HepG2 (cell line): Measurements from ENCODE around the gene TJAP1. TPM values are rescaled to one million over a fixed set of nuclear protein-coding genes. Genes with fewer than 3 reads are reported as not detected.

Source experiments
- BCL6 ChIP-seq: IDR thresholded peaks from 2 replicates; pipeline ENCODE4 v1.6.1; 2016; ENCODE audit warnings: missing genetic modification reagents, missing compliant biosample characterization
- BRCA1 ChIP-seq: sonication (generic); formaldehyde crosslinking; IDR thresholded peaks from 2 replicates; pipeline ENCODE4 v1.4.0; 2020; ENCODE audit warnings: missing genetic modification reagents
- GATAD1 ChIP-seq: IDR thresholded peaks from 2 replicates; pipeline ENCODE4 v1.6.1; 2016; ENCODE audit warnings: missing genetic modification reagents, missing compliant biosample characterization
- KDM6A ChIP-seq: IDR thresholded peaks from 2 replicates; pipeline ENCODE4 v1.6.1; 2016; ENCODE audit warnings: low read depth
- MEIS2 ChIP-seq: sonication (generic); formaldehyde crosslinking; IDR thresholded peaks from 2 replicates; pipeline ENCODE4 v1.9.0; 2021; ENCODE audit warnings: mild to moderate bottlenecking, missing genetic modification reagents
- NR2F1 ChIP-seq, 2 experiments: fragments of 450-650 bp in 1 of 2; formaldehyde crosslinking in 1 of 2; IDR thresholded peaks; 2 replicates each; pipeline versions ENCODE4 v1.5.0 to v1.6.1; 2016 to 2020; ENCODE audit warnings: mild to moderate bottlenecking in 1 of 2, missing compliant biosample characterization in 1 of 2, missing genetic modification reagents in 1 of 2, moderate library complexity in 1 of 2
- RXRB ChIP-seq: IDR thresholded peaks from 2 replicates; pipeline ENCODE4 v1.6.1; 2016; ENCODE audit warnings: borderline replicate concordance, missing genetic modification reagents, missing compliant biosample characterization
- SAP130 ChIP-seq: IDR thresholded peaks from 2 replicates; pipeline ENCODE4 v1.6.1; 2016; ENCODE audit warnings: low read depth
- TEAD3 ChIP-seq: optimal IDR thresholded peaks from 2 replicates; pipeline ENCODE3; 2016; ENCODE audit warnings: borderline replicate concordance
- ZBTB7A ChIP-seq: sonication (generic); formaldehyde crosslinking; IDR thresholded peaks from 2 replicates; pipeline ENCODE4 v1.8.0; 2022; ENCODE audit warnings: mild to moderate bottlenecking, missing genetic modification reagents
- ZNF33A ChIP-seq: sonication (generic); formaldehyde crosslinking; IDR thresholded peaks from 2 replicates; pipeline ENCODE4 v1.5.1; 2020; ENCODE audit warnings: missing genetic modification reagents, mild to moderate bottlenecking, moderate library complexity, borderline replicate concordance
- ZNF644 ChIP-seq: IDR thresholded peaks from 2 replicates; pipeline ENCODE4 v1.6.1; 2016; ENCODE audit warnings: low read depth
- ZNF766 ChIP-seq: sonication (generic); formaldehyde crosslinking; IDR thresholded peaks from 2 replicates; pipeline ENCODE4 v1.5.0; 2020; ENCODE audit warnings: missing genetic modification reagents, borderline replicate concordance
- ZNF878 ChIP-seq: sonication (generic); formaldehyde crosslinking; IDR thresholded peaks from 2 replicates; pipeline ENCODE4 v1.8.1; 2023; ENCODE audit warnings: mild to moderate bottlenecking, missing genetic modification reagents, moderate library complexity
- polyA plus RNA-seq, 8 experiments: library from polyadenylated mRNA; depleted of rRNA in 3 of 8; stranded (reverse) in 7 of 8; unstranded in 1 of 8; fragments of >200 nt; fragmentation: Illumina TruSeq in 4 of 8; extraction: Trizol in 4 of 8; gene quantifications; 2 replicates each; pipeline versions ENCODE4 v1.2.1 to v1.2.3, GENCODE V29; 2011 to 2016; ENCODE audit warnings: low read depth in 4 of 8, missing spikeins in 1 of 8, mixed read lengths in 1 of 8; ENCODE audit not compliant: insufficient read depth in 1 of 8
- total RNA-seq, 5 experiments: library from RNA; depleted of rRNA; stranded (reverse); fragments of >200 nt; fragmentation: Illumina TruSeq; extraction: Trizol; gene quantifications; 2 replicates each; pipeline ENCODE4 v1.2.3, GENCODE V29; 2016; ENCODE audit warnings: low read depth in 1 of 5
- TF ChIP-seq, protein P1 (sequence below): sonication (generic); formaldehyde crosslinking; IDR thresholded peaks from 2 replicates; pipeline ENCODE4 v1.4.0; 2020; ENCODE audit warnings: mild to moderate bottlenecking, missing genetic modification reagents, borderline replicate concordance
- TF ChIP-seq, protein P2 (sequence below): sonication (generic); formaldehyde crosslinking; IDR thresholded peaks from 2 replicates; pipeline ENCODE4 v1.5.1; 2020; ENCODE audit warnings: missing genetic modification reagents, mild to moderate bottlenecking, borderline replicate concordance
- TF ChIP-seq, protein P3 (sequence below): sonication (generic); formaldehyde crosslinking; IDR thresholded peaks from 2 replicates; pipeline ENCODE4 v1.4.0; 2020; ENCODE audit warnings: missing genetic modification reagents, borderline replicate concordance

TJAP1 gene
- total and polyA plus RNA-seq, 2 of the 13 experiments (the other 11 are each of a cell fraction or from before 2014, with no cell fraction given): 15.7 to 41.6 TPM

DNA sequence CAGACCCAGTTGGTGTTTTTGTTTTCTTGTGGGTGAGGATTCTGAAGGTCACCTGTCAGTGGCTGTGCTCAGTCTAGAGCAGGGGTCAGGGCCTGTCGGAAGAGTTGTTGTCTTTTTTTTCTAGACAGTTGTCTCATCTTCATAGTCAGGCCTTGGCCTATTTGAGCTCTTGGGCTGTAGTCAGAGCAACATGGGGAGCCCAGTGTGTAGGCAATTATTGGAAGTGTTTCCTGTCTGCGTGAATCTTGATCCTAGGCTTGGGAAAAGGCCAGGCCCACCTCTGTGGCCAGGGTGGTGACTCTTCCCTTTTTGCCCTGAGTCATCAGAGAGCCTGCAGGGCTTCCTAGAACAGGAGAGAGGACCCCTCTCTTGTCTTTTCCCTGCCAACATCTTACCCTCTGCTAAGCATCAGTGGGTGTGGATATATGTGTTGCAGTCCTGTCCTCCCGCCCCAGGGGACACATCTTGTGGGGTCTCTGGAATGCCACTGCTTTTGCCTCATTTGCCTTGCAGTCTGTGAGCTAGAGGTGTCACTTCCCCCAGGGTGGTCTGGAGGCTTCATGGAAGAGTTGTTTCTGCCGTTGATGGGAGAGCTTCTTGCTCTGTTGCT, 11.4 kb downstream of the TJAP1 start (continued):
- TF ChIP-seq, protein P1, sequence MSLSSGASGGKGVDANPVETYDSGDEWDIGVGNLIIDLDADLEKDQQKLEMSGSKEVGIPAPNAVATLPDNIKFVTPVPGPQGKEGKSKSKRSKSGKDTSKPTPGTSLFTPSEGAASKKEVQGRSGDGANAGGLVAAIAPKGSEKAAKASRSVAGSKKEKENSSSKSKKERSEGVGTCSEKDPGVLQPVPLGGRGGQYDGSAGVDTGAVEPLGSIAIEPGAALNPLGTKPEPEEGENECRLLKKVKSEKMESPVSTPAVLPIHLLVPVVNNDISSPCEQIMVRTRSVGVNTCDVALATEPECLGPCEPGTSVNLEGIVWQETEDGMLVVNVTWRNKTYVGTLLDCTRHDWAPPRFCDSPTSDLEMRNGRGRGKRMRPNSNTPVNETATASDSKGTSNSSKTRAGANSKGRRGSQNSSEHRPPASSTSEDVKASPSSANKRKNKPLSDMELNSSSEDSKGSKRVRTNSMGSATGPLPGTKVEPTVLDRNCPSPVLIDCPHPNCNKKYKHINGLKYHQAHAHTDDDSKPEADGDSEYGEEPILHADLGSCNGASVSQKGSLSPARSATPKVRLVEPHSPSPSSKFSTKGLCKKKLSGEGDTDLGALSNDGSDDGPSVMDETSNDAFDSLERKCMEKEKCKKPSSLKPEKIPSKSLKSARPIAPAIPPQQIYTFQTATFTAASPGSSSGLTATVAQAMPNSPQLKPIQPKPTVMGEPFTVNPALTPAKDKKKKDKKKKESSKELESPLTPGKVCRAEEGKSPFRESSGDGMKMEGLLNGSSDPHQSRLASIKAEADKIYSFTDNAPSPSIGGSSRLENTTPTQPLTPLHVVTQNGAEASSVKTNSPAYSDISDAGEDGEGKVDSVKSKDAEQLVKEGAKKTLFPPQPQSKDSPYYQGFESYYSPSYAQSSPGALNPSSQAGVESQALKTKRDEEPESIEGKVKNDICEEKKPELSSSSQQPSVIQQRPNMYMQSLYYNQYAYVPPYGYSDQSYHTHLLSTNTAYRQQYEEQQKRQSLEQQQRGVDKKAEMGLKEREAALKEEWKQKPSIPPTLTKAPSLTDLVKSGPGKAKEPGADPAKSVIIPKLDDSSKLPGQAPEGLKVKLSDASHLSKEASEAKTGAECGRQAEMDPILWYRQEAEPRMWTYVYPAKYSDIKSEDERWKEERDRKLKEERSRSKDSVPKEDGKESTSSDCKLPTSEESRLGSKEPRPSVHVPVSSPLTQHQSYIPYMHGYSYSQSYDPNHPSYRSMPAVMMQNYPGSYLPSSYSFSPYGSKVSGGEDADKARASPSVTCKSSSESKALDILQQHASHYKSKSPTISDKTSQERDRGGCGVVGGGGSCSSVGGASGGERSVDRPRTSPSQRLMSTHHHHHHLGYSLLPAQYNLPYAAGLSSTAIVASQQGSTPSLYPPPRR (CRISPR knock-in tag): peak; percentile 38; the same call in 1 of the 2 replicates
- TF ChIP-seq ZNF33A (CRISPR knock-in tag) (no peak), NR2F1 (CRISPR knock-in tag; IDR thresholded peaks at IDR 0.05) (peak; percentile 64 to 65; a peak in 3 of 4 replicates), RXRB (peak; percentile 93), ZBTB7A (CRISPR knock-in tag) (peak; percentile 64; the same call in 1 of the 2 replicates), BRCA1 (CRISPR knock-in tag) (peak; percentile 90; the same call in 1 of the 2 replicates), ZNF644 (CRISPR knock-in tag) (0 out of 2 replicates have a peak, but pooled peaks have one; percentile 51), TEAD3 (CRISPR knock-in tag) (peak; percentile 47), ZNF766 (CRISPR knock-in tag) (peak; percentile 19; the same call in 1 of the 2 replicates), GATAD1 (peak; percentile 14; the same call in 1 of the 2 replicates), MEIS2 (CRISPR knock-in tag) (peak; percentile 96), ZNF878 (CRISPR knock-in tag) (0 out of 2 replicates have a peak, but pooled peaks have one; percentile 38), BCL6 (CRISPR knock-in tag) (peak; percentile 84), SAP130 (CRISPR knock-in tag) (peak; percentile 88), KDM6A (CRISPR knock-in tag) (peak; percentile 56; the same call in 1 of the 2 replicates)
- TF ChIP-seq, protein P2, sequence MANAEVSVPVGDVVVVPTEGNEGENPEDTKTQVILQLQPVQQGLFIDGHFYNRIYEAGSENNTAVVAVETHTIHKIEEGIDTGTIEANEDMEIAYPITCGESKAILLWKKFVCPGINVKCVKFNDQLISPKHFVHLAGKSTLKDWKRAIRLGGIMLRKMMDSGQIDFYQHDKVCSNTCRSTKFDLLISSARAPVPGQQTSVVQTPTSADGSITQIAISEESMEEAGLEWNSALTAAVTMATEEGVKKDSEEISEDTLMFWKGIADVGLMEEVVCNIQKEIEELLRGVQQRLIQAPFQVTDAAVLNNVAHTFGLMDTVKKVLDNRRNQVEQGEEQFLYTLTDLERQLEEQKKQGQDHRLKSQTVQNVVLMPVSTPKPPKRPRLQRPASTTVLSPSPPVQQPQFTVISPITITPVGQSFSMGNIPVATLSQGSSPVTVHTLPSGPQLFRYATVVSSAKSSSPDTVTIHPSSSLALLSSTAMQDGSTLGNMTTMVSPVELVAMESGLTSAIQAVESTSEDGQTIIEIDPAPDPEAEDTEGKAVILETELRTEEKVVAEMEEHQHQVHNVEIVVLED: peak; percentile 34
- TF ChIP-seq, protein P3, sequence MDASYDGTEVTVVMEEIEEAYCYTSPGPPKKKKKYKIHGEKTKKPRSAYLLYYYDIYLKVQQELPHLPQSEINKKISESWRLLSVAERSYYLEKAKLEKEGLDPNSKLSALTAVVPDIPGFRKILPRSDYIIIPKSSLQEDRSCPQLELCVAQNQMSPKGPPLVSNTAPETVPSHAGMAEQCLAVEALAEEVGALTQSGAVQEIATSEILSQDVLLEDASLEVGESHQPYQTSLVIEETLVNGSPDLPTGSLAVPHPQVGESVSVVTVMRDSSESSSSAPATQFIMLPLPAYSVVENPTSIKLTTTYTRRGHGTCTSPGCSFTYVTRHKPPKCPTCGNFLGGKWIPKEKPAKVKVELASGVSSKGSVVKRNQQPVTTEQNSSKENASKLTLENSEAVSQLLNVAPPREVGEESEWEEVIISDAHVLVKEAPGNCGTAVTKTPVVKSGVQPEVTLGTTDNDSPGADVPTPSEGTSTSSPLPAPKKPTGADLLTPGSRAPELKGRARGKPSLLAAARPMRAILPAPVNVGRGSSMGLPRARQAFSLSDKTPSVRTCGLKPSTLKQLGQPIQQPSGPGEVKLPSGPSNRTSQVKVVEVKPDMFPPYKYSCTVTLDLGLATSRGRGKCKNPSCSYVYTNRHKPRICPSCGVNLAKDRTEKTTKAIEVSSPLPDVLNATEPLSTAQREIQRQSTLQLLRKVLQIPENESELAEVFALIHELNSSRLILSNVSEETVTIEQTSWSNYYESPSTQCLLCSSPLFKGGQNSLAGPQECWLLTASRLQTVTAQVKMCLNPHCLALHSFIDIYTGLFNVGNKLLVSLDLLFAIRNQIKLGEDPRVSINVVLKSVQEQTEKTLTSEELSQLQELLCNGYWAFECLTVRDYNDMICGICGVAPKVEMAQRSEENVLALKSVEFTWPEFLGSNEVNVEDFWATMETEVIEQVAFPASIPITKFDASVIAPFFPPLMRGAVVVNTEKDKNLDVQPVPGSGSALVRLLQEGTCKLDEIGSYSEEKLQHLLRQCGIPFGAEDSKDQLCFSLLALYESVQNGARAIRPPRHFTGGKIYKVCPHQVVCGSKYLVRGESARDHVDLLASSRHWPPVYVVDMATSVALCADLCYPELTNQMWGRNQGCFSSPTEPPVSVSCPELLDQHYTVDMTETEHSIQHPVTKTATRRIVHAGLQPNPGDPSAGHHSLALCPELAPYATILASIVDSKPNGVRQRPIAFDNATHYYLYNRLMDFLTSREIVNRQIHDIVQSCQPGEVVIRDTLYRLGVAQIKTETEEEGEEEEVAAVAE: peak; percentile 17; the same call in 1 of the 2 replicates
